Measurements from ENCODE around the gene GRM1.

Gene GRM1

DNA sequence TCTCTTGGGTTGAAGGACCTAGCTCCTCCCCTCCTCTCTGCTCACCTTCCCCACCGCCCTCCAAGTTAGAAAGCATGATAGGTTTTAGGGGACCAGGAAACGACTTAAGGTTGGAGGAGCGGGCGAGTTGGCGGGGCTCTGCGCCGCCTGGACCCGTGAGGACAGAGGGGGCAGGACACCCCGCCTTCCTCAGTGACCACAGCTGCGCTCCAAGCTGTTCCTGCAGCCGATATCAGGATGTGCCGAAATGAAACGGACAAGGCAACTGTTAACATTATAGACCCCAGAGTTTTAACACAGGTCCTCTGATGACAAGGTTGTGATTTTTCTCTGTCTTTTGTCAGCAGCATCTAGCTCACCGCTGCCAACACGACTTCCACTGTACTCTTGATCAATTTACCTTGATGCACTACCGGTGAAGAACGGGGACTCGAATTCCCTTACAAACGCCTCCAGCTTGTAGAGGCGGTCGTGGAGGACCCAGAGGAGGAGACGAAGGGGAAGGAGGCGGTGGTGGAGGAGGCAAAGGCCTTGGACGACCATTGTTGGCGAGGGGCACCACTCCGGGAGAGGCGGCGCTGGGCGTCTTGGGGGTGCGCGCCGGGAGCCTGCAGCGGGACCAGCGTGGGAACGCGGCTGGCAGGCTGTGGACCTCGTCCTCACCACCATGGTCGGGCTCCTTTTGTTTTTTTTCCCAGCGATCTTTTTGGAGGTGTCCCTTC lies at the start of gene GRM1:
Gene GRM1 (plus strand): TSS at position 212 of the 722 bp plus-strand sequence. CDS start 456 bp downstream, at position 668.
- Histone ChIP-seq H3K36me3 (ENCODE audit: insufficient read depth, low read length) (no peaks in the 10 kb centered on the region), H3F3A (ENCODE audit: low read depth) (no peaks in the 10 kb centered on the region), H3K79me2 (ENCODE audit: insufficient read depth, low read length) (no peaks in the 10 kb centered on the region), H3K27me3 (ENCODE audit: insufficient read depth, low read length, poor library complexity, severe bottlenecking) (no peaks in the 10 kb centered on the region), H3K9me3 (ENCODE audit: insufficient read depth, low read depth, low read length) (no peaks in the 10 kb centered on the region), H2AFZ (ENCODE audit: low read length) (no peak within 1 kb of the TSS), H3K9ac (ENCODE audit: low read depth, low read length, poor library complexity, severe bottlenecking) (no peak within 1 kb of the TSS), H3K9me2 (replicated peaks; ENCODE audit: low read depth, low read length) (no peaks in the 10 kb centered on the region), H3K4me3 (ENCODE audit: low read length, poor library complexity, severe bottlenecking) (no peak within 1 kb of the TSS), H4K20me1 (ENCODE audit: insufficient read depth, low read length, poor library complexity, severe bottlenecking) (no peaks in the 10 kb centered on the region), H3K4me2 (ENCODE audit: low read depth, low read length, poor library complexity, severe bottlenecking) (no peak within 1 kb of the TSS), H3K4me1 (ENCODE audit: insufficient read depth, low read length, poor library complexity, severe bottlenecking) (no peaks in the 10 kb centered on the region)
- no peak for TF ChIP-seq EZH2phosphoT487 (IDR thresholded peaks at IDR 0.05; ENCODE audit: borderline replicate concordance)
- TF ChIP-seq CTCF (conservative IDR thresholded peaks at IDR 0.05; ENCODE audit: low read length): no peak

DNA sequence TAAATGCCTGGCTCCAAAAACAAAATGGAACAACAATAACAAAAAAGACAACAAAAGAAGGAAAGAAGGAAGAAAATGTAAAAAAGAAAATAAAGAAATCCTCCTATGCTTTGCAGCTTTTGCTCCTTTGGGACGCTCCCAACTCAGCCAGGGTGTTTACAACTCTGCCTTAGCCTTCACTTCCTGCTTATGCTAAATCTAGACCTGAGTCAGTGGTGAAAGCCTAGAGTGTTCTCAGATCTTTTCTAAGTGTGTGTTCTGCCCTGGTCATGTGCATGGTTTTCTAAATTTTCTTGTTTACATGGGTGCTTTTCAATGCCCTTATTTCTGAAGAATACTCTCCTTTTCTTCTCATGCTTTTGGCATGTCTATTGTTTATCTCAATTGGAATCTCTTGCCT lies 19.5 kb upstream of the GRM1 start:
- Histone ChIP-seq H3K79me2 (ENCODE audit: insufficient read depth, low read length) (no peaks in the 10 kb centered on the region), H3K9me3 (ENCODE audit: insufficient read depth, low read depth, low read length) (peaks cover 14% of the 10 kb centered on the region), H3K9ac (ENCODE audit: low read depth, low read length, poor library complexity, severe bottlenecking) (no peak overlapping the region), H3K4me2 (ENCODE audit: low read depth, low read length, poor library complexity, severe bottlenecking) (no peak overlapping the region), H3K27me3 (ENCODE audit: insufficient read depth, low read length, poor library complexity, severe bottlenecking) (no peaks in the 10 kb centered on the region), H3K4me1 (ENCODE audit: insufficient read depth, low read length, poor library complexity, severe bottlenecking) (no peaks in the 10 kb centered on the region), H4K20me1 (ENCODE audit: insufficient read depth, low read length, poor library complexity, severe bottlenecking) (no peaks in the 10 kb centered on the region), H2AFZ (ENCODE audit: low read length) (no peak overlapping the region), H3K36me3 (ENCODE audit: insufficient read depth, low read length) (no peaks in the 10 kb centered on the region), H3K9me2 (replicated peaks; ENCODE audit: low read depth, low read length) (no peaks in the 10 kb centered on the region), H3K4me3 (ENCODE audit: low read length, poor library complexity, severe bottlenecking) (no peak overlapping the region), H3F3A (ENCODE audit: low read depth) (no peaks in the 10 kb centered on the region)
- no peak for TF ChIP-seq EZH2phosphoT487 (IDR thresholded peaks at IDR 0.05; ENCODE audit: borderline replicate concordance)
- no peak for TF ChIP-seq CTCF (conservative IDR thresholded peaks at IDR 0.05; ENCODE audit: low read length)

- no peak overlapping the region for H3K4me3 ChIP-seq (ENCODE audit: low read length, poor library complexity, severe bottlenecking)
- no peak overlapping the region for H2AFZ ChIP-seq (ENCODE audit: low read length)
- H3K4me1 ChIP-seq (ENCODE audit: insufficient read depth, low read length, poor library complexity, severe bottlenecking): no peaks in the 10 kb centered on the region
- TF ChIP-seq CTCF (conservative IDR thresholded peaks at IDR 0.05; ENCODE audit: low read length): no peak
- no peak for TF ChIP-seq EZH2phosphoT487 (IDR thresholded peaks at IDR 0.05; ENCODE audit: borderline replicate concordance)
- H3K36me3 ChIP-seq (ENCODE audit: insufficient read depth, low read length): no peaks in the 10 kb centered on the region
- H3K9ac ChIP-seq (ENCODE audit: low read depth, low read length, poor library complexity, severe bottlenecking): no peak overlapping the region
- H3K9me2 ChIP-seq (replicated peaks; ENCODE audit: low read depth, low read length): no peaks in the 10 kb centered on the region
- H3K9me3 ChIP-seq (ENCODE audit: insufficient read depth, low read depth, low read length): peaks cover 9% of the 10 kb centered on the region
- H3K79me2 ChIP-seq (ENCODE audit: insufficient read depth, low read length): no peaks in the 10 kb centered on the region
- no peaks in the 10 kb centered on the region for H3K27me3 ChIP-seq (ENCODE audit: insufficient read depth, low read length, poor library complexity, severe bottlenecking)
- no peak overlapping the region for H3K4me2 ChIP-seq (ENCODE audit: low read depth, low read length, poor library complexity, severe bottlenecking)
- no peaks in the 10 kb centered on the region for H3F3A ChIP-seq (ENCODE audit: low read depth)
- no peaks in the 10 kb centered on the region for H4K20me1 ChIP-seq (ENCODE audit: insufficient read depth, low read length, poor library complexity, severe bottlenecking)
Measured at GRCh38 chr6:146014233-146014632, 14.6 kb upstream of the GRM1 start.

All from Loucy (cell line).